GM12801 (cell line): Measurements from ENCODE around the gene REN.

ENCODE experiments used
- CTCF ChIP-seq: IDR thresholded peaks from one replicate; pipeline ENCODE4 v1.5.1; 2011; ENCODE audit warnings: control low read depth; ENCODE audit not compliant: insufficient read length; ENCODE audit errors: extremely low read depth

Gene REN

GRCh38 chr1:204204944-204205343 is 38.8 kb upstream of the REN start:
- TF ChIP-seq CTCF, result no peak

- no peak for TF ChIP-seq CTCF
These were observed 37.1 kb upstream of the REN start for GRCh38 chr1:204203206-204203767.

DNA sequence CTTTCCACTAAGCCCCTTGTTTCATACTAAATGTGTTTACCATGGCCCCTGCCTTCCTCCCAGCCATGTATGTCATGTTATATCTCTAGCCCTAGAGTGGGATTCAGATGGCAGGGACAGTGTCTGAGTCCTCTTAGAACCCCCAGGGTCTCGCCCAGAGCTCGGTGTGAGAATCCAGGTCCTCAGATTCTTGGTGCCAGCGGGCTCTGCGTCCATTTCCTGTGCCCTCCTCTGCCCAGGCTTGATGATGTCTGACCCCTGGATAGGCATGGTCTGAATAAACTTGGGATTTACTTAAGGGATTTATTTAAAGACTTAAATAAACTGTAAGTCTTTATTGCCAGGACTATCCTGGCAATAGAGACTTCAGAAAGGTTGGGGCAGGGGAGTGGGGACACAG is 36.3 kb upstream of the REN start:
- no peak for TF ChIP-seq CTCF

DNA sequence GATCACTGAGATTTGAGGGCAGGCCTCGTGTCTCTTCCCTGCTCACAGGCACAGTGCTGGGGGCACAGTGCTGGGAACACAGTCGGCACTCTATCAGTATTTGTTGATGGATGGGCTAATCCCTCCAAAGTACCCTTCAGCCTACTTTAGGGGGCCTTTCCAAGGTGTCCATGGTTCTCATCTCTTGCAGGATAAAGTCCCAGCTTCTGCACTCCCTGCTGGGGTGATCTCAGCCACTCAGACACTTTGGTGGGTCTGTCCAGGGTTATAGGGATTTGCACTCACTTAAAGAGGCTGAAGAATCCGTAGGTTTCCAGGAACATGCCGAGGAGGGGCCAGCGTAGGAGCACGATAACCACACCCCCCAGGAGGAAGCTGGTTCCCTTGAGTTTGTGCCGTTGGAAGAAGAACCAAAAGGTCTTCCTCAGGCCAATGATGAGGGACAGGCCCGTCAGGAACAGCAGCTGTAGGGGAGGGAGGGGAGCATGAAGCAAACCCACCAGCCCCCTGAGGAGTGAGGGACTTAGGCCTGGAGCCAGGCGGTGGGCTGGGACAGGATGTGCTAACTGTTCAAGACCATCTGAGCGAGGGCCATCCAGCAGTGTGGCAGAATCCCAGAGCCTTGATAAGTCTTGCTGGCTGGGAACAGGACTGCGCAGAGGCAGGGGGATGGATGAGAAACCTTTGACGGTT is 35.4 kb upstream of the REN start:
- TF ChIP-seq CTCF, result no peak

GRCh38 chr1:204199579-204199978 is 33.4 kb upstream of the REN start:
- no peak for TF ChIP-seq CTCF

GRCh38 chr1:204198348-204199340 is 32.5 kb upstream of the REN start:
- TF ChIP-seq CTCF, result no peak

DNA sequence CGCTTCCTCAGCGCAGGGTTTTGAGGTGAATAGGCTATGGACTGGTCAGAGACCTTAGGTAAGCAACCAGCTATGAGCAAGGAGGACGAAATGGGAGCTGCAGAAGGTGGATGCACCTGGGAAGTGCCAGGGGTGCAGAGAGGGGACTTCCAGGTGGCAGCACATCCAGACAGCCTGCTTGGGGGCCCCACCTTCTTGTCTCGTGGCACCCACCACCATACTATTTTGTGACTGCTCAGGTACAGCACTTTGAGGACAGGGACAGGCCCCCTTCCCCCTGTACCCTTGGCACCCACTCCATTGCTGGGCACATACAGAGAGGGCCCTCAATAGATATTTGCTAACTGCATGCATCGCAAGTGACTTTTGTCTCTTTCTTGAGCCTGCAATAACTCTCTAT is 30.9 kb upstream of the REN start:
- no peak for TF ChIP-seq CTCF
